Tibial artery (tissue), 4 donors: ENCODE measurements around the gene RNF31.

Experiments
- DNase-seq, 2 donors: peaks; one replicate each; pipeline ENCODE4 v3.0.0-alpha.2; 2019
- H3K27ac ChIP-seq, 2 donors: fragments of 200-600 bp; sonication (generic) in 1 of 2; 1 replicate in 1 of 2; 2 replicates in 1 of 2; pipeline ENCODE4 v1.5.1; 2018 to 2019; ENCODE audit warnings: mild to moderate bottlenecking in 1 of 2
- H3K27me3 ChIP-seq, 2 donors: fragments of 200-600 bp; sonication (generic) in 1 of 2; one replicate each; pipeline versions ENCODE4 v1.5.1 to v1.6.0; 2016 to 2019
- H3K36me3 ChIP-seq, 3 donors: fragments of 200-600 bp; sonication (generic) in 2 of 3; one replicate each; pipeline ENCODE4 v1.5.1; 2016 to 2019; ENCODE audit warnings: mild to moderate bottlenecking in 2 of 3
- H3K4me1 ChIP-seq, 4 donors: fragments of 200-600 bp; sonication (generic) in 2 of 4; 1 replicate in 3 of 4; 2 replicates in 1 of 4; pipeline ENCODE4 v1.5.1; 2016 to 2019
- H3K4me3 ChIP-seq, 2 donors: fragments of 200-600 bp; sonication (generic) in 1 of 2; 1 replicate in 1 of 2; 2 replicates in 1 of 2; pipeline ENCODE4 v1.5.1; 2018 to 2019; ENCODE audit warnings: mild to moderate bottlenecking in 2 of 2
- H3K9me3 ChIP-seq, 3 donors: fragments of 200-600 bp; sonication (generic) in 1 of 3; one replicate each; pipeline ENCODE4 v1.5.1; 2016 to 2019
- intact Hi-C: fragments of 100-400 bp; cut with DNase I; formaldehyde crosslinking; loops from one replicate; pipeline ENCODE4 v1.15.0; 2023; ENCODE audit warnings: low total_unique reads
- TF ChIP-seq, protein P1 (sequence below), 2 experiments: fragments of 200-600 bp in 1 of 2; fragments of 450-650 bp in 1 of 2; IDR thresholded peaks; one replicate each; pipeline ENCODE4 v1.5.1; 2017 to 2019; ENCODE audit warnings: antibody characterized with exemption in 2 of 2, mild to moderate bottlenecking in 1 of 2, moderate library complexity in 1 of 2

Gene RNF31

DNA sequence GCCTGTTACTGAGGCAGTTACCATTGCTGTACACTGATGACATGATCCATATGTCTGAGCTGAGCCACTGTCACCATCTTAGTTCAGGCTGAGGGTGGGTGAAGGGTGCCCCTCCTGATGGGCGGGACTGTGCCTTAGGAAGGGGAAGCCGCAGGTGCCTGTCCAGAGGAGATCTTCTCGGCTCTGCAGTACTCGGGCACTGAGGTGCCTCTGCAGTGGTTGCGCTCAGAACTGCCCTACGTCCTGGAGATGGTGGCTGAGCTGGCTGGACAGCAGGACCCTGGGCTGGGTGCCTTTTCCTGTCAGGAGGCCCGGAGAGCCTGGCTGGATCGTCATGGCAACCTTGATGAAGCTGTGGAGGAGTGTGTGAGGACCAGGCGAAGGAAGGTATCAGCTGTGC lies 3.7 kb downstream of the RNF31 start:
- Histone ChIP-seq H3K4me1 (peaks cover 9 to 21% (median 16%) of the 10 kb centered on the region in 4 donors), H3K36me3 (peaks cover 51 to 74% (median 67%) of the 10 kb centered on the region in 3 donors), H3K9me3 (no peaks in the 10 kb centered on the region), H3K27me3 (no peaks in the 10 kb centered on the region), H3K27ac (no peak overlapping the region), H3K4me3 (no peak overlapping the region)
- TF ChIP-seq, protein P1, sequence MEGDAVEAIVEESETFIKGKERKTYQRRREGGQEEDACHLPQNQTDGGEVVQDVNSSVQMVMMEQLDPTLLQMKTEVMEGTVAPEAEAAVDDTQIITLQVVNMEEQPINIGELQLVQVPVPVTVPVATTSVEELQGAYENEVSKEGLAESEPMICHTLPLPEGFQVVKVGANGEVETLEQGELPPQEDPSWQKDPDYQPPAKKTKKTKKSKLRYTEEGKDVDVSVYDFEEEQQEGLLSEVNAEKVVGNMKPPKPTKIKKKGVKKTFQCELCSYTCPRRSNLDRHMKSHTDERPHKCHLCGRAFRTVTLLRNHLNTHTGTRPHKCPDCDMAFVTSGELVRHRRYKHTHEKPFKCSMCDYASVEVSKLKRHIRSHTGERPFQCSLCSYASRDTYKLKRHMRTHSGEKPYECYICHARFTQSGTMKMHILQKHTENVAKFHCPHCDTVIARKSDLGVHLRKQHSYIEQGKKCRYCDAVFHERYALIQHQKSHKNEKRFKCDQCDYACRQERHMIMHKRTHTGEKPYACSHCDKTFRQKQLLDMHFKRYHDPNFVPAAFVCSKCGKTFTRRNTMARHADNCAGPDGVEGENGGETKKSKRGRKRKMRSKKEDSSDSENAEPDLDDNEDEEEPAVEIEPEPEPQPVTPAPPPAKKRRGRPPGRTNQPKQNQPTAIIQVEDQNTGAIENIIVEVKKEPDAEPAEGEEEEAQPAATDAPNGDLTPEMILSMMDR (IDR thresholded peaks at IDR 0.05): no peak
- DNase-seq: no peak
- intact Hi-C loops: loop anchor here (5.0 kb wide), 1 partner anchor 94 kb away; no protein-coding TSS in a partner anchor

DNA sequence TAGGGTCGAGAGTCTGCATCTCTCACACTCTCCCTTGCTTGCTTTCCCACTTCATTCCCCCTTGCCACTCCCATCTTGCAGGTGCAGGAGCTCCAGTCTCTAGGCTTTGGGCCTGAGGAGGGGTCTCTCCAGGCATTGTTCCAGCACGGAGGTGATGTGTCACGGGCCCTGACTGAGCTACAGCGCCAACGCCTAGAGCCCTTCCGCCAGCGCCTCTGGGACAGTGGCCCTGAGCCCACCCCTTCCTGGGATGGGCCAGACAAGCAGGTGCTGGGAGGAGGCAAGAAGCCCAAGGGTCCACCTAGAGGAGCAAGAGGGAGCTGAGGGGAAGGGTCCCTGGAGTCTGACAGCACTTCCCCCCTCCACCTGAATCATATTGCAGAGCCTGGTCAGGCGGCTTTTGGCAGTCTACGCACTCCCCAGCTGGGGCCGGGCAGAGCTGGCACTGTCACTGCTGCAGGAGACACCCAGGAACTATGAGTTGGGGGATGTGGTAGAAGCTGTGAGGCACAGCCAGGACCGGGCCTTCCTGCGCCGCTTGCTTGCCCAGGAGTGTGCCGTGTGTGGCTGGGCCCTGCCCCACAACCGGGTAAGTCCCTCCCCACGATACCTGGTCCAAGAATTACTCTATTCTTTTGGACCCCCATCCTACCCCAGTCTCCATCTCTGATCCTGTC lies 4.2 kb downstream of the RNF31 start:
- TF ChIP-seq, protein P1 (IDR thresholded peaks at IDR 0.05): no peak
- H3K4me3 ChIP-seq: no peak overlapping the region
- DNase-seq: no peak
- no peaks in the 10 kb centered on the region for H3K9me3 ChIP-seq
- H3K27me3 ChIP-seq: no peaks in the 10 kb centered on the region
- peaks cover 57 to 79% (median 72%) of the 10 kb centered on the region in 3 donors for H3K36me3 ChIP-seq
- H3K27ac ChIP-seq: no peak overlapping the region
- peaks cover 7 to 18% (median 15%) of the 10 kb centered on the region in 4 donors for H3K4me1 ChIP-seq
- intact Hi-C loops: loop anchor here (5.0 kb wide), 1 partner anchor 94 kb away; no protein-coding TSS in a partner anchor

DNA sequence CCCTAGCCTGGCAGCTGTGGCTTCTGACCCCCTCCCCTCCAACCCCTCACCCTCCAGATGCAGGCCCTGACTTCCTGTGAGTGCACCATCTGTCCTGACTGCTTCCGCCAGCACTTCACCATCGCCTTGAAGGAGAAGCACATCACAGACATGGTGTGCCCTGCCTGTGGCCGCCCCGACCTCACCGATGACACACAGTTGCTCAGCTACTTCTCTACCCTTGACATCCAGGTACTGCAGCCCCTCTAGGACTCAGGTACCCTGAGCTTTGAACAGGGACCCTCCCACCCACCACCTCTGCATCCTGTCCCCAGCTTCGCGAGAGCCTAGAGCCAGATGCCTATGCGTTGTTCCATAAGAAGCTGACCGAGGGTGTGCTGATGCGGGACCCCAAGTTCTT lies 7.8 kb downstream of the RNF31 start:
- peaks cover 68 to 98% (median 78%) of the 10 kb centered on the region in 3 donors for H3K36me3 ChIP-seq
- intact Hi-C loops: no loop called here

DNA sequence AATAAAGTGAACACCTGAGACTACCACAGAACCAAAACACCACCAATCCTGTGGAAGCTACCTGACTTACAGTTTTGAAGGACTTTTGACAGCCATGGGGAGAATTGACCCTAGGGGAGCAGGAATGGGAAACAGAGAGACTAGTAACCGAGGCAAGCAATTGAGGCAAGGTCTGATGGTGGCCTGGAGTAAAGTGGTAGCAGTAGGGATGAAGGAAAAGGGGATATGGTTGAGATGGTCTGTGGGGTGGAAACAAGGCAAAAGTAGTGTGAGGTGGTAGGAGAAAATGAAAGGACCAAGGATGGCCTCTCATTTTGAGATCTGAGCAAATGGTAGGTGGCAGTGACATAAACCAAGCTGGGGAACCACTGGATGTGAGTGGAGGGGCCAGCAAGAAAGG lies 9.5 kb downstream of the RNF31 start:
- intact Hi-C loops: no loop called here
- peaks cover 0 to 11% (median 7%) of the 10 kb centered on the region in 4 donors for H3K4me1 ChIP-seq
- H3K36me3 ChIP-seq: peaks cover 52 to 88% (median 60%) of the 10 kb centered on the region in 3 donors
- no peak overlapping the region for H3K4me3 ChIP-seq
- TF ChIP-seq, protein P1 (IDR thresholded peaks at IDR 0.05): no peak
- DNase-seq: no peak
- H3K9me3 ChIP-seq: no peaks in the 10 kb centered on the region
- no peaks in the 10 kb centered on the region for H3K27me3 ChIP-seq
- H3K27ac ChIP-seq: no peak overlapping the region

More for the DNA sequence above, 7.8 kb downstream of the RNF31 start:
- Histone ChIP-seq H3K4me1 (no peaks in the 10 kb centered on the region), H3K27me3 (no peaks in the 10 kb centered on the region), H3K4me3 (no peak overlapping the region), H3K27ac (no peak overlapping the region), H3K9me3 (no peaks in the 10 kb centered on the region)
- no peak for DNase-seq
- TF ChIP-seq, protein P1 (IDR thresholded peaks at IDR 0.05): no peak

DNA sequence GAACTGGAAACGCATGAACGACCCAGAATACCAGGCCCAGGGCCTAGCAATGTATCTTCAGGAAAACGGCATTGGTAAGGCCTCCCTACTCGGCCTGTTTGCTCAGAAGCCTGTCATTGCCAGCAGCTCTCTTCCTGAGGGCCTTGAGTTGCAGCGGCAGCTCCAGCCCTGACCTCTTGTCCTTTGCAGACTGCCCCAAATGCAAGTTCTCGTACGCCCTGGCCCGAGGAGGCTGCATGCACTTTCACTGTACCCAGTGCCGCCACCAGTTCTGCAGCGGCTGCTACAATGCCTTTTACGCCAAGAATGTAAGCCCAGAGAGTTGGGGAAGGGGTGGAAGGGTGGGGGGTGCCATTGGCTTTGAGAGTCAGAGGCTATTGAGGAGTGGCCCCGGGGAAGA lies 10.0 kb downstream of the RNF31 start:
- TF ChIP-seq, protein P1 (IDR thresholded peaks at IDR 0.05): no peak
- Histone ChIP-seq H3K27ac (no peak overlapping the region), H3K4me3 (no peak overlapping the region), H3K9me3 (no peaks in the 10 kb centered on the region), H3K4me1 (peaks cover 0 to 16% (median 12%) of the 10 kb centered on the region in 4 donors), H3K36me3 (peaks cover 47 to 83% (median 55%) of the 10 kb centered on the region in 3 donors), H3K27me3 (no peaks in the 10 kb centered on the region)
- intact Hi-C loops: no loop called here
- no peak for DNase-seq
